Esophagus squamous epithelium (tissue), 4 donors: ENCODE measurements around the gene SPSB4.

Experiments
- POLR2A ChIP-seq, 4 donors: fragments of 450-650 bp; IDR thresholded peaks; one replicate each; pipeline ENCODE4 v1.6.1; 2017; ENCODE audit warnings: antibody characterized with exemption in 4 of 4, mild to moderate bottlenecking in 4 of 4, moderate library complexity in 3 of 4
- TF ChIP-seq, protein P1 (sequence below), 6 experiments: fragments of 450-650 bp in 4 of 6; fragments of 200-600 bp in 2 of 6; sonication (generic) in 2 of 6; IDR thresholded peaks; one replicate each; pipeline ENCODE4 v1.5.1; 2016 to 2019; ENCODE audit warnings: antibody characterized with exemption in 6 of 6, mild to moderate bottlenecking in 4 of 6, moderate library complexity in 4 of 6

DNA sequence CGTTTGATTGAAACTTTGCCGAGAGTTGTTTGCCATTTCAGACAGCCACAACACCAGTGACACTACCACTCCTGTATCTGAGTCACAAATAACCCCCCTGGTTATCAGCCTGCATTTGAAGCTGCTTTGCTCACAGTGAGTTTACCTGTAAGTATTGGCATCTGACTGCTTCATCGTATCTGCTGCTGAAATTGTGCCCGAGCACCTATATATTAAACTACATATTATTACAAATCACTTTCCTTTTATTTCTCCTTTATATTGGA is 39.2 kb upstream of the SPSB4 start:
- no peak for TF ChIP-seq POLR2A (IDR thresholded peaks at IDR 0.05)
- TF ChIP-seq, protein P1, sequence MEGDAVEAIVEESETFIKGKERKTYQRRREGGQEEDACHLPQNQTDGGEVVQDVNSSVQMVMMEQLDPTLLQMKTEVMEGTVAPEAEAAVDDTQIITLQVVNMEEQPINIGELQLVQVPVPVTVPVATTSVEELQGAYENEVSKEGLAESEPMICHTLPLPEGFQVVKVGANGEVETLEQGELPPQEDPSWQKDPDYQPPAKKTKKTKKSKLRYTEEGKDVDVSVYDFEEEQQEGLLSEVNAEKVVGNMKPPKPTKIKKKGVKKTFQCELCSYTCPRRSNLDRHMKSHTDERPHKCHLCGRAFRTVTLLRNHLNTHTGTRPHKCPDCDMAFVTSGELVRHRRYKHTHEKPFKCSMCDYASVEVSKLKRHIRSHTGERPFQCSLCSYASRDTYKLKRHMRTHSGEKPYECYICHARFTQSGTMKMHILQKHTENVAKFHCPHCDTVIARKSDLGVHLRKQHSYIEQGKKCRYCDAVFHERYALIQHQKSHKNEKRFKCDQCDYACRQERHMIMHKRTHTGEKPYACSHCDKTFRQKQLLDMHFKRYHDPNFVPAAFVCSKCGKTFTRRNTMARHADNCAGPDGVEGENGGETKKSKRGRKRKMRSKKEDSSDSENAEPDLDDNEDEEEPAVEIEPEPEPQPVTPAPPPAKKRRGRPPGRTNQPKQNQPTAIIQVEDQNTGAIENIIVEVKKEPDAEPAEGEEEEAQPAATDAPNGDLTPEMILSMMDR (IDR thresholded peaks at IDR 0.05): no peak
